ENCODE data around the gene SIRT3.

GRCh38 chr11:282630-283360 is 46.7 kb upstream of the SIRT3 start:
- TF ChIP-seq, protein P1, sequence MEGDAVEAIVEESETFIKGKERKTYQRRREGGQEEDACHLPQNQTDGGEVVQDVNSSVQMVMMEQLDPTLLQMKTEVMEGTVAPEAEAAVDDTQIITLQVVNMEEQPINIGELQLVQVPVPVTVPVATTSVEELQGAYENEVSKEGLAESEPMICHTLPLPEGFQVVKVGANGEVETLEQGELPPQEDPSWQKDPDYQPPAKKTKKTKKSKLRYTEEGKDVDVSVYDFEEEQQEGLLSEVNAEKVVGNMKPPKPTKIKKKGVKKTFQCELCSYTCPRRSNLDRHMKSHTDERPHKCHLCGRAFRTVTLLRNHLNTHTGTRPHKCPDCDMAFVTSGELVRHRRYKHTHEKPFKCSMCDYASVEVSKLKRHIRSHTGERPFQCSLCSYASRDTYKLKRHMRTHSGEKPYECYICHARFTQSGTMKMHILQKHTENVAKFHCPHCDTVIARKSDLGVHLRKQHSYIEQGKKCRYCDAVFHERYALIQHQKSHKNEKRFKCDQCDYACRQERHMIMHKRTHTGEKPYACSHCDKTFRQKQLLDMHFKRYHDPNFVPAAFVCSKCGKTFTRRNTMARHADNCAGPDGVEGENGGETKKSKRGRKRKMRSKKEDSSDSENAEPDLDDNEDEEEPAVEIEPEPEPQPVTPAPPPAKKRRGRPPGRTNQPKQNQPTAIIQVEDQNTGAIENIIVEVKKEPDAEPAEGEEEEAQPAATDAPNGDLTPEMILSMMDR (conservative IDR thresholded peaks at IDR 0.05; ENCODE audit: low read length): no peak
- TF ChIP-seq EZH2phosphoT487 (IDR thresholded peaks at IDR 0.05; ENCODE audit: borderline replicate concordance): no peak

All from Loucy (cell line).